DMS 273 (cell line): ENCODE results near the gene PHLPP1.

Source experiments
- DNase-seq: peaks from one replicate; lab custom pipeline; 2025; ENCODE audit not compliant: unreplicated experiment; lab: John Stamatoyannopoulos, UW

Gene PHLPP1

DNA sequence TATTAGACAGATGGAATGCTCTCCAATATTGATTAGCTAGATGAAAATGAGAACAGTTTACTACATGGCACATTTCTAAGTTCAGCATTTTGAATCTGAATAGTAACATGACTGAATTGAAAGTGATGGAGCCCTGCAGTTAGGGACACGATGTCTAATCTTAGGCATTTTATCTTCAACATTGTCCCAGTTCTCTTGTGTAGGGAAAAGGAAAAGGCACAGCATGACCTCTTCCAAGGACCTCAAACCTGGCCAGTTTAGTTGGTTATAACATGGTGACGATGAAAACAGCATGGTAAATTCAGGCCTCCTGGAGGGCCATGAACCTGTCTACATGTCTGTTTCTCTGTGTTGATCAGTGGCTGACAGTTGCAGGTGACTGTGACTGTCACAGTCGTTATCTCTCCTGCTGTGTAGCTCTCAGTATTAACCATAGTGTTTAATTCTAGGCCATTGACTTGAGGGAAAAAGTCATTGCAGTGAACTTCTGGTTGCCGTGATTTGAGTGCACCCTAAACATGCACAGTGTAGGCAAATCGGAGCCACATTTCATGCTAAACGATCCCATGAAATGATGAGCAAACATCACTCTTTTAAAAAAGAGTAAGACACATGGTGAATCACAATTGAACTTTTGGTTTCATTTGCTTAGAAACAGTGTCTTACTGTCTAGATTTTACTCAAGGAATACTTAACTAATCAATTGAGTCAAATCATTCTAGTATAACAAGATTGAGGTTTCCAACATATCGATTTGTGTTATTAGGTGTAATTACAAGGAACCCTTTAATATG, 129.7 kb downstream of the PHLPP1 start:
- no peak for DNase-seq

DNA sequence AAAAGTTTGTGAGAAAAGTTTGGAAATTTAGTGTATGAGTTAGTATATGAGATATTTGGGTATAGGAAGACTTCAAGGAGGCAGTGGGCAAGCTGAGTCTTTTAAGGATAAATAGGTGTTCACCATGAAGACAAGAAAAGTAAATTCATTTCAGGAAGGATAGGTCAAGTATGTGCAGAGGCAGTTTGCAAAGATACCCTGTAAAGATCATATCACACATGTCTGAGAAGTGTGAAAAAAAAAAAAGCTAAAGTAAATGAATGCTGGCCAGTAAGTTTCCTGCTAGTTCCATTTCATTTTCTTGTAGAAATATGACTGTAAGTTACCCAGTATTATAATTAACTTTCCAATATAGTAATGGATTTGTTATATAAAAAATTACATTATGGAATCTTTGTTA, 131.0 kb downstream of the PHLPP1 start:
- DNase-seq: no peak

DNA sequence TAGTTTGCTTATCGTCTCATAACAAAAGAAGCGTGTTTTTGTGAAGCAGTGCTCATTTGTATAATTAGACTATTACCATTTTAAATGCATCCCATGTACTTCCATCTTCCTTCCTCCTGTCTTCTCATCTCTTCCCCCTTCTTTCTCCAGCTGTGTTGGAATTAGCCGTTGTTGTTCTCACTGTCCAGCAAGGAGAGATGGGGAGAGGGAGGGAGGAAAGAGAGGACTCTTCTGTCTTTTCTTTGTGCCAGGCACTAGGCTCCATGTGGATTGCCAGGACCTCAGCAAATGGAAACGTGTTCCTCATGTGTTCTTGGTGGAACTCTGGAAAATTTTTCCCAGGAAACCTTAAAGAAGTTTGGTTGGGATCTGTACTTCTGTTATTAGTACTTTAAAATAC, 131.7 kb downstream of the PHLPP1 start:
- no peak for DNase-seq

DNA sequence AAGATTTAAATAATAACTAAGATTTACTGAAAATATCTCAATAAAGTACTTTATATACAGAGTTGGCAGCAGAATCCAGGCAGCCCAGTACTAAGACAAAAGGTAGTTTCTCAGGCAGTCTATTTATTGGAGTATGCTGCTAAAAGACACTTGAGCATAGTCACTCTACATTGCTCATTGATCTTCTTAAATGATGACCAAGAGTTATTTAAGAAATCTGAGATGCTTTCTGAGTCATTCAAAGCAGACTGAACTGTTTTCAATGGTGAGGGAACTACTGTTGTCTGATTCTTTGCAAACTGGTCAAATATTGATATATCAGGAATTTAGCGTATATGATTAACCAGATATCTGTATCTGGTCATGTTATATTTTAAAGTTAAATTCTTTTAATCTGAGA, 133.6 kb downstream of the PHLPP1 start:
- DNase-seq: no peak

DNA sequence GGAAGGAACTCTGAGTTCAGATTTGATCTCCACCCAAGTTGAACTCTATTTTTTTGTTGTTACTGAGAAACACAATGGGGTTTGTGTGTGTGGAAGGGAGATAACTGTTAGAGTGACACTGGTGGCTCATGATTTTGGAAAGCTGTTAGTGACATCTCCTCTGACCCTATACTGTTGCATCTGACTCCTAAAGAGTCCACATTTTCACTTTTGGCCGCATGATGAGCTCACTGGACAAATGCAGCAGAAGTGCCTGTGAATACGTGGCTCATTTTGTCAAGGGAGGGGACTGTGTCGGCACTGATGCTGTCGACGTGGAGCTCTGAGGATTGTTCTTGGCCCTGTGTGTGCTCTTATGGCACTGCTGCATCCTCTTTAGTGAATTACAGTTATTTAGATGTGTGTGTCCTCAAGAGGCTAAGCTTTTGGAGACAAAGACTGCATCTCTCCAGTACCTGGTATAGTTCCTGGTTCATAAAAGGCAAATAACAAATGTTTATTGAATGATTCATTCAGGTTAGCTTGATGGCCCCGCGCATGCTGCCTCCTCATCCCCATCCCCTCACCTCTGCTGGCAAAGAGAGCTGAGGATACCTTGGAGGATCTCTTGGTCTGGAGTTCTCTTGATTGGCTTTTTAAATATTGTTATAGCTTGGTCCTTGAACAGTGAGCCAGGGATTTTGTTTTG, 135.4 kb downstream of the PHLPP1 start:
- no peak for DNase-seq

DNA sequence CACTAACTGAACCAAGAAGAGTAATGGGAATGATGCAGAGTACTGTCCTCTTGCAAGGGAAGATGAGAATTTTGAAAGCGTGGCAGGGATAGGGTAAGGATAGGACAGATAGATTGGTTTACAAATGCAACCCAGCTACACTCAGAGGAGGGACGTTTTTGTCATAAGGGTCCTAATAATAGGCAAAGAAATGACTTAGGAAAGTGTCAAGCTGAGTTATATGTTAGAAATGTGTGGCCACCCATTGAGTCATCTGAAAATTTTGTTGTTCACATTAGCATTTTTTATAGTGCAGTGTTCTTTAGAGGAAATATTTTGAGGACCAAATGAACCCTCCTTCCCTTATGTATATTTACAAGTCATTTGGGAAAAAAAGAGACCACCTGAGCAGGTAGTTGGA, 137.5 kb downstream of the PHLPP1 start:
- no peak for DNase-seq

DNA sequence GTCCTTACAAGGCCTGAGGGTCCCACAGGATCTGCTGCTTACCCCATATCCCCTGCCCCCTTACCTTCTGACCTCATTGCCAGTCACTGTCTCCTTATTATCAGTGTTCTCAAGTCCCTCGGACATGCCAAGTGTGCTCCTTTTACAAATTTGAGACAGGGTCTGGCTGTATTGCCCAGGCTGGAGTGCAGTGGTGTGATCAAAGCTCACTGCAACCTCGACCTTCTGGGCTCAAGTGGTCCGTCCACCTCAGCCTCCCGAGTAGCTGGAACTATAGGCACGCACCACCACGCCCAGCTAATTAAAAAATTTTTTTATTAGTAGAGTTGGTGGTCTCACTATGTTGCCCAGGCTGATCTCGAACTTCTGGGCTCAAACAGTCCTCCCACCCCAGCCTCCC, 141.0 kb downstream of the PHLPP1 start:
- DNase-seq: no peak

DNA sequence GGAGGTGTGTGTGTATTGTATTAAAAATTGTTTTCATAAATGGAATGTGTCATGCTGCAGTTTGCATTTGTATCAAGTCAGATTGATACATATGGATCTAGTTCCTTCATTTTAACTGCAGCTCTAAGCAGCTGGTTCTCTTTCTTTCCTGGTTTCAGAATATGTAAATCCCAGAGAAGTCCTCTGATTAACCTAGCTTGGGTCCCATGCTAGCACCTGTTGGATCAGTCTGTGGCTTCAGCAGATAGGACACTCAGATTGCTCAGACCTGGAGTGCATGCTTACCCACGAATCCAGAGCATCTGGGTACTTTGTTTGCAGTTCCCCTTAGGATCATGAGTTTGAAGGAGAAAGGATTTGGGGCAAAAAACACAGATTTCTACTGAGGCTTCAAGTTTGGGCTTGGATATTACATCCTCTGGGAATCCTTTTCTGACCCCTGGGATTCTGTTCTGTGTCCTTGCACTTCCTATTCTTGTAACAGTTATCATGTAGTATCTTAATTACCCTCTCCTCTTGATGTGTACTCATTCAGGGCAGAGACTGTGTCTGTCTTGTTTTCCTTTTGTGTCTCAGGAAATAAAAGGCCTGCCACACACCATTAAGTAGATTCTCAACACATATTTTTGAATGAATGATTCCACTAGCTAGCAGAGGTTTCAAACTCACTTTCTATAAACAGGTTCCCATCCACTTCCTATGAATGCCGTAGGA, 142.1 kb downstream of the PHLPP1 start:
- DNase-seq: no peak

DNA sequence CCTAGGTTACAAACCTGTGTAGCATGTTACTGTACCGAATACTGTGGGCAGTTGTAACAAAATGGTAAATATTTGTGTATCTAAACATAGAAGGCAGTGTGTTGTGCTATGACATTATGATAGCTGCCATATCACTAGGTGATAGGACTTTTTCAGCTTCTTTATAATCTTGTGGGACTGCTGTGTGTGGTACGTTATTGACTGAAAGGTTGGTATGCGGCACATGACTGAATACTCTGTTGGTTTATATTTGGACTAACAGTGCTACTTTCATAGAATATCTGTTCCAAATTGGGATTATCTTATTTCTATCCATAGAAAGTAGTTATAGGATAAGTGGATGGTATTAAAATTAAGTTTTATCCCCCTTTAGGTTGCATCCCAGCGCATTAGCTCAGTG, 144.7 kb downstream of the PHLPP1 start:
- no peak for DNase-seq

DNA sequence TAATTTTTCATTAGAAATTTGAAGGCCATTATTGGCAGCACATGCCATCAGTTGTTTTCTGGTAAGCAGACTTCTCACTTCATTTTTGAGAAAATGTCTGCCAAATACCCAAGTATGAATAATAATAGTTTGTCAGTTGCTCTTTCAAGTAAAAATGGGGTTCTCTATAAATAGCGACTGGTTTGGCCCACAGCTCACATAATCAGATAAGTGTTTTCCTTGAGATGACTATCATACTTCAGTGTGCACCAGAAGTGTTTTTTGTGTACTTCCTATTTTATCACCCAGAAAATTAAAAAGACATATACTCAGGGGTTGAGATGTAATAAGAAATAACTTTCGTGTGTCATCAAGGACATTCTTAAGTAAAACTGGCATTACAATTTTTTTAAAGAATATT, 147.1 kb downstream of the PHLPP1 start:
- no peak for DNase-seq

DNA sequence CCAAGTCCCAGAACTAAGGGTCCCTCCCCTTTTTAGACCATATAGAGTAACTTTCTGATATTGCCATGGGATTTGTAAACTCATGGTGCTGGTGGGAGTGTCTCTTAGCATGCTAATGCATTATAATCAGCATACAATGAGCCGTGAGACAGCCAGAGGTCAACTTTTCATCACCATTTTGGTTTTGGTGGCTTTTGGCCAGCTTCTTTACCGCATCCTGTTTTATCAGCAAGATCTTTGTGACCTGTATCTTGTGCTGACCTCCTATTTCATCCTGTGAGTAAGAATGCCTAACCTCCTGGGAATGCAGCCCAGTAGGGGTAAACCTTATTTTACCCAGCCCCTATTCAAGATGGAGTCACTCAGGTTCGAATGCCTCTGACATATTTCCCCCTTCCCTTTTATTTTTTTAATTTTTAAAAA, 148.2 kb downstream of the PHLPP1 start:
- no peak for DNase-seq

DNA sequence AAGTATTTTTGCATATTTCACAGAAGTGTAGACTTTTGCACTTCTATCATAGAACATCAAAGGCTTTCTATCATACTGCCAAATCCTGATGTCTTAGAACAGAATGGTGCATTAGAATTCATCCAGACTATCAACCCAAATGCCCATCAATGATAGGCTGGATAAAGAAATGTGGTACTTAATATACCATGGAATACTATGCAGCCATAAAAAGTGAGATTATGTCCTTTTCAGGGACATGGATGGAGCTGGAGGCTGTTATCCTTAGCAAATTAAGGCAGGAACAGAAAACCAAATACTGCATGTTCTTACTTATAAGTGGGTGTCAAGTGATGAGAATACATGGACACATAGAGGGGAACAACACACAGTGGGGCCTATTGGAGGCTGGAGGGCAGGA, 150.2 kb downstream of the PHLPP1 start:
- DNase-seq: no peak

DNA sequence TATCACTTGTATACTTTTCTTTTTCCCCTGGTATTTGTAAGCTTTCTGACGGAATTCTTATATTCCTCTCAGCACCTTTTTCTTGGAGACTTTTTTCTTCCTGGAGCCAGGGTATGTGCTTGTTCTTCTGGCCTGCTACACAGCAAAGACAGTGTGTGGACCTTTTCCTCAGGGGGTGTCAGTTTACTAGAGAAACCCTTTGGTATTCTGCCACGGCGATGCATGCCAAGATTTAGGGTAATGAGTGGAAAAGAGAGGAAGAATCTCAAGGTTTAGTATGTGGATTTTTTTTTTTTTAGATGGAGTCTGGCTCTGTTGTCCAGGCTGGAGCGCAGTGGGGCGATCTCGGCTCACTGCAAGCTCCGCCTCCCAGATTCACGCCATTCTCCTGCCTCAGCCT, 152.2 kb downstream of the PHLPP1 start:
- DNase-seq: no peak

DNA sequence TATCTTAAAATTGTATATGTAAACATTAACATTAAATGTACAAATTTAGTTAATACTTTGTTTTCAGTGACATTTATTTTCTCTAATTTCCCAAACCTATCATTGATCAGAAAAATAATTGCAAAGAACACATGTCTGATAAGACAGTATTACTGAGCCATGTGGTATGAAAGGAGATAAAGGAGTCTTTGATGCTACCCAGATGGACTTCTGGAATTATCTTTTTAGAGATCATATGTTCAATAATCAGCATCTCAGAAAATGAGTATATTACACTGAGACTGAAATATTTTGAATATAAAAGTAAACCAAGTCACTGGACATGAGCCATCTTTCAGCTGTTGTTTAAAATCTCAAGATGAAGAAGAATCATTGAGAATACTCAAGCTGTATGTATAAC, 153.3 kb downstream of the PHLPP1 start:
- DNase-seq: no peak

DNA sequence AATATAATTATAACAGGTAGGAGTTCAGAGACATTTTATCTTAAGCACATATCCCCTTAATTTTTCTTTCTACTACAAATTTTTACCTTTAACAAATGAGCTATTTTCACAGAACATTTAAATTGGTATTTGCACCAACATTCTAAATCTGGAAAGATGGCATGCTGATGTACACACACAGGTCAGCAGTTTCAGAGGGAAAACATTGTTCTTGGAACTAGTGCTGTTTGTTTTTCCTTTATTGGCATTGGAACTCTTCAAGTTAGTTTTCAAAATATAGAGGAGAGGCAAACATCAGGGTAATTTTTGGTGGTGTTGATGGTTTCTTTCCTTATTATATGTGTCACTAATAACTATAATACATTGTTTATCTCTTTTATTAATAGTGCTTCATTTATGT, 155.3 kb downstream of the PHLPP1 start:
- no peak for DNase-seq

DNA sequence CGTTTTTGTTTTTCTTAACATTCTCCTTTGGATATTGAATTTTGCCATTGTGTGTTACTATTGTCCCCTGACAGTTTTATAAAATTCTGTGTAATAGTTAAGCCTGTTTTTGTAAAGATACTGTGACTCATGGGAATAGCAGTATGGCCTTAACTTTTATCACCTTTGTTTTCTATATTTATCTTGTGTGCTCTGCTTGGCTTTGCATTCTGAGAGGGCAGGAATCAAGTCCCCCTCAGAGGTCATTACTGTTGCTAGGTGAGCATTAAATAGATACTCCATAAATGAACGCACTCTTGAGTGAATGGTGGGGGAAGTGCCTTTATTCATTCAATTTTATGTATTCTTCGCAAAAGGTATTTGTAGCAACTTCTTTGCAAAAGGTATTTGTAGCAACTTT, 160.0 kb downstream of the PHLPP1 start:
- no peak for DNase-seq

DNA sequence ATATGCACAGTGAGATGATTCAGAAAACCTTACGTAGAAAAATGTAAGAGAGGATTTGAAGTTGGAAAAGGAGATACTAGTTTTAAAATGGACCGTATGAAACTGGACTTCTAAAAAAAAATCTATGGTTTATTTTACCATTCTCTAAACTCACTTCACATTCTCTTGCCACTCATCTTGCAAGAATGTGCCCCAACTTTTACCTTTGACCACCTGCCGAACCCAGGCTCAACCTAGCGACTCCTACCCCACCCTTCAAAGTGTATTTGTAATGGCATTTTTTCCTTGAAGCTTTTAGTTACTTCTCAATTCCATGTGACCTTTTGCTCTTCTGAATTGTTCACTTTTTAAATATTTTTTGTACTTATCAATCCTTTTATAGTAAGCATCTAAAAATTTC, 160.8 kb downstream of the PHLPP1 start:
- DNase-seq: no peak

DNA sequence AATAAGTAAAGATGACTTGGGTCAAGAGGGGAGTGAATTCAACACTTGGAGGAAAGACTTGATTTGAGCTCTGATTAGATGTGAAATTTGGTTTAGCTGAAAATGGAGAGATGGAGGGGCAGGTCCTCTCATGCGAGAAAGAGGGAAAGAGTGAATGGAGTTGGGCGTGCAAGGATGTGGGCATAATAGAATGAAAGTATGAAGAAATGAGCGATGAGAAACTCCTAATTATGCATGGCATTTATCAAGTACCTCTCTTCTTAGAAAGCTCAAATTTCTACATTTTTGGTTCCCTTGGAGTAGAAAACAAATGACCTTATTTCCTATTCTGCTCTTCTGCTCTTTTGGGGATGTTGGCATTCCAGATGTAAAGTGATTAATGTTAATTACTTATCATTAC, 161.5 kb downstream of the PHLPP1 start:
- DNase-seq: no peak

DNA sequence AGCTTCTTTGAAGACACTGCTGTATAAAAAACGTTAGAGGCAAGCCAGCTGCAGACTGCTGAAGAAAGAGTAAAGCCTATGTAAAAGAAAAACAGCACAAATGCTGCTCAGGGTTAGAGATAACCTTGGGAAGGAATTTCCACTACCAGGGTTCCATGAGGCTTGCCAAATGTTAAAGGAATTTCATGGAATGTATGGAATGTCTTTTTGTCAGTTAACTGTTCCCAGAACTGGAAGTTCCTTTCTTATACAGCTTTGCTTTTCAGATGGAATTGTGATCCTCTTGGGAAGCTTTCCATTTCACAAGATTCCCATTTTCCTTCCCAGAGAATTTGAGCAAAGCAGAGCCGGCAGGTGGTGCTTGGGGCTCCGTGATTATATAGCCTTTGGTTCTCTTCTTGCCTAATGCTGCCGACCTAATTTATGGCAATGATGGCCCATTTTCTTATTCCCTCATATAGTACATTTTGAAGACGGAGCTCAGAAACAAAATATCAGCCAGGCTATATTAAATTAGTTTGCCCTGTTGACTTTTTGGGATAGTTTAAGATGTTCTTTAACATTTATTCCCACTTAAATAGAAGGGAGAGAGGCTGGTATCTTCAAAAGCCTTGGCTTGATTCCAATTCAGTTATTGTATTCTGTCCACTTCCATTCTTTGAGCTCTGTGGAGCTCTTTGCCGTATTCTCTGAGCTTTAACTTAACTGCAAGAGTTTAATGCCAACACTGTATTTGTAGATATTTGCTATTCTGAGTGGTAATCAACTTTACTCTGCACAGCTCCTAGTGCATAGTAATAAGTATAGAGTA, 162.3 kb downstream of the PHLPP1 start:
- DNase-seq: no peak

DNA sequence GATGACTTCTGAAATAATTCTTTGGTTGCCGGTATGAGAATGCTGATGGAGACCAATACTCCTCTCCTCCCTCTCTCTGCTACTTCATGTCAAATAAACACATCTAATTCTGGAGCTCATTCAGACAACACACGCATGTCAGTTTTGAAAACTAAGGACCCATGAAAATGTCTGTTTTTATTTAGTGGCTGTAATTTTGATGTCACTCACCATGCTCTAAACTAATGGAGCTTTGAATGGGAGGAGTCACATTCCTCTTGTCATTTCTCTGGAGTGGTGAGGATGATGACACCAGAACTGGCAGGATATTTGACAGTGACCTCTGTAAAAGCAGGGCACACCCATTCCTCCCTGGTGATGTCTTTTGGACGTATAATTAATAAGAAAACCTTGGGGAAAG, 163.0 kb downstream of the PHLPP1 start:
- DNase-seq: no peak

DNA sequence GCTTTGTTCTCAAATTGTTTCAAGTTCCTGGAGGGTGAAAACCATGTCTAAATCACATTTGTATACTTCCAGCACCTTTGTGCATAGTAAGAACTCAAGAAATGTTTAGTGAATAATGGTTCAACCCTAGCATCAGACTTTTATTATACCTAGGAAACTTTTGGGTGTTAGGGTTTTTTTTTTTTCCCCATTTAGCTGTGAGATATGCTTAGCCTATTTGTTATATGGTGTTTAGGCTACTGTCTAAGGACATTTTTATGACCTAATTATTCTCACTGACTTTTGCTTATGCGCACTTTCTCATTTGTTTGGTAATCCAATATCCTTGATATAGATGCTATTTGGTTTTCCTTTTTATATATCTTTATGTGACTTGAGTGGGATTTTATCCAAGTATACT, 164.7 kb downstream of the PHLPP1 start:
- no peak for DNase-seq
